GM23248 (cell line): ENCODE measurements around the gene EPN3. TPM values are rescaled to one million over a fixed set of nuclear protein-coding genes. Genes with fewer than 3 reads are reported as not detected.

Source experiments
- DNase-seq: peaks from one replicate; pipeline ENCODE4 v3.0.0-alpha.2; 2015
- H2AFZ ChIP-seq: fragments of 200-600 bp; sonication (generic); 2 replicates; pipeline ENCODE4 v1.6.1; 2016; ENCODE audit warnings: antibody characterized with exemption
- H3F3A ChIP-seq: fragments of 200-600 bp; sonication (generic); 2 replicates; pipeline ENCODE4 v1.6.1; 2016; ENCODE audit warnings: mild to moderate bottlenecking, antibody characterized with exemption, mixed run types; ENCODE audit not compliant: insufficient read depth
- H3K27ac ChIP-seq: fragments of 200-600 bp; sonication (generic); 2 replicates; pipeline ENCODE4 v1.5.1; 2016; ENCODE audit warnings: mild to moderate bottlenecking
- H3K27me3 ChIP-seq: fragments of 200-600 bp; sonication (generic); replicated peaks from 2 replicates; pipeline ENCODE4 v1.6.1; 2016; ENCODE audit warnings: mild to moderate bottlenecking; ENCODE audit not compliant: insufficient read depth
- H3K36me3 ChIP-seq: fragments of 200-600 bp; sonication (generic); 2 replicates; pipeline ENCODE4 v1.6.1; 2016; ENCODE audit warnings: low read depth, mild to moderate bottlenecking
- H3K4me1 ChIP-seq: fragments of 200-600 bp; sonication (generic); 2 replicates; pipeline ENCODE4 v1.6.1; 2016; ENCODE audit warnings: mild to moderate bottlenecking; ENCODE audit not compliant: insufficient read depth
- H3K4me2 ChIP-seq: fragments of 200-600 bp; sonication (generic); one replicate; pipeline ENCODE4 v1.6.1; 2016; ENCODE audit warnings: mild to moderate bottlenecking; ENCODE audit not compliant: unreplicated experiment
- H3K4me3 ChIP-seq: fragments of 200-600 bp; sonication (generic); 2 replicates; pipeline ENCODE4 v1.5.1; 2016; ENCODE audit warnings: mild to moderate bottlenecking
- H3K79me2 ChIP-seq: fragments of 200-600 bp; sonication (generic); 2 replicates; pipeline ENCODE4 v1.6.1; 2016; ENCODE audit warnings: mild to moderate bottlenecking; ENCODE audit not compliant: insufficient read depth
- H3K9ac ChIP-seq: fragments of 200-600 bp; sonication (generic); 2 replicates; pipeline ENCODE4 v1.6.1; 2016; ENCODE audit warnings: mild to moderate bottlenecking
- H3K9me2 ChIP-seq: fragments of 200-600 bp; sonication (generic); 2 replicates; pipeline ENCODE4 v1.6.1; 2016; ENCODE audit warnings: mixed run types, mild to moderate bottlenecking, moderate library complexity; ENCODE audit not compliant: insufficient read depth
- H3K9me3 ChIP-seq: fragments of 200-600 bp; sonication (generic); one replicate; pipeline ENCODE4 v1.6.1; 2017; ENCODE audit warnings: low read depth
- H4K20me1 ChIP-seq: fragments of 200-600 bp; sonication (generic); 2 replicates; pipeline ENCODE4 v1.6.0; 2016; ENCODE audit not compliant: insufficient read depth
- EZH2 ChIP-seq: fragments of 200-600 bp; sonication (generic); IDR thresholded peaks from 2 replicates; pipeline ENCODE4 v1.6.1; 2018; ENCODE audit warnings: antibody characterized with exemption, mild to moderate bottlenecking; ENCODE audit not compliant: insufficient read depth, poor library complexity, severe bottlenecking
- EZH2phosphoT487 ChIP-seq: fragments of 200-600 bp; sonication (generic); IDR thresholded peaks from 2 replicates; pipeline ENCODE4 v1.6.1; 2018; ENCODE audit warnings: antibody characterized with exemption, moderate library complexity, mild to moderate bottlenecking, low read depth; ENCODE audit not compliant: insufficient read depth
- WGBS, 2 experiments: methylation state at CpG; one replicate each; pipeline ENCODE4 v1.1.6; 2015 to 2017; ENCODE audit warnings: low lambda C conversion rate in 2 of 2, low coverage in 1 of 2; ENCODE audit errors: missing lambda C conversion rate in 2 of 2; 5-methylcytosine and 5-hydroxymethylcytosine counted together
- in situ Hi-C: fragments of 300-500 bp; cut with MboI; formaldehyde crosslinking; loops from 2 replicates; pipeline ENCODE4 v1.15.0; 2020
- polyA plus RNA-seq: library from polyadenylated mRNA; unstranded; fragments of >200 nt; fragmentation: Nextera tagmentation; extraction: Ambion mirVana; gene quantifications from 2 replicates; pipeline ENCODE4 v1.2.1, GENCODE V29; 2016
- total RNA-seq: library from RNA; depleted of rRNA; stranded (reverse); fragments of >200 nt; shearing (Covaris generic); gene quantifications from 2 replicates; pipeline ENCODE4 v1.2.3, GENCODE V29; 2014

EPN3 gene
- total and polyA plus RNA-seq, 2 experiments from 2014 or later, result not detected

- no peaks in the 10 kb centered on the region for H3K9me3 ChIP-seq
- H3K79me2 ChIP-seq, result peaks cover 11% of the 10 kb centered on the region
- WGBS, 2 experiments, result 83 to 88% methylated on average over 16 of the region's 16 CpGs
- no peaks in the 10 kb centered on the region for H3K27me3 ChIP-seq
- peak overlapping the region; percentile 63 for H3K9ac ChIP-seq
- peak overlapping the region; percentile 75 for H3K4me2 ChIP-seq
- no peaks in the 10 kb centered on the region for H3F3A ChIP-seq
- no peaks in the 10 kb centered on the region for H4K20me1 ChIP-seq
- 0 out of 2 replicates have a peak overlapping the region, but pooled peaks have one; percentile 70 for H3K4me3 ChIP-seq
- TF ChIP-seq EZH2, result no peak
- TF ChIP-seq EZH2phosphoT487, result no peak
- DNase-seq, result peak; percentile 63
- H2AFZ ChIP-seq, result peak overlapping the region; percentile 86
- no peaks in the 10 kb centered on the region for H3K9me2 ChIP-seq
- H3K4me1 ChIP-seq, result peaks cover 15% of the 10 kb centered on the region
- H3K36me3 ChIP-seq, result no peaks in the 10 kb centered on the region
- H3K27ac ChIP-seq, result no peak overlapping the region
- in situ Hi-C loops, result no loop called here
These were observed 10.6 kb downstream of the EPN3 start for GRCh38 chr17:50542795-50543774.

- no peaks in the 10 kb centered on the region for H4K20me1 ChIP-seq
- H3K27me3 ChIP-seq, result no peaks in the 10 kb centered on the region
- no peaks in the 10 kb centered on the region for H3K9me2 ChIP-seq
- no peak overlapping the region for H3K9ac ChIP-seq
- in situ Hi-C loops, result no loop called here
- no peak for DNase-seq
- no peaks in the 10 kb centered on the region for H3K36me3 ChIP-seq
- H2AFZ ChIP-seq, result no peak overlapping the region
- no peak overlapping the region for H3K27ac ChIP-seq
- WGBS, 2 experiments, result 60 to 62% methylated on average over 7 of the region's 7 CpGs
- H3K4me2 ChIP-seq, result no peak overlapping the region
- no peaks in the 10 kb centered on the region for H3F3A ChIP-seq
- H3K79me2 ChIP-seq, result peaks cover 15% of the 10 kb centered on the region
- no peak overlapping the region for H3K4me3 ChIP-seq
- peaks cover 15% of the 10 kb centered on the region for H3K4me1 ChIP-seq
- no peaks in the 10 kb centered on the region for H3K9me3 ChIP-seq
- TF ChIP-seq EZH2phosphoT487, result no peak
- no peak for TF ChIP-seq EZH2
These were observed 12.0 kb downstream of the EPN3 start for GRCh38 chr17:50544516-50544915.

GRCh38 chr17:50545311-50545710, 12.8 kb downstream of the EPN3 start:
- H3K4me2 ChIP-seq, result no peak overlapping the region
- H3K9me2 ChIP-seq, result no peaks in the 10 kb centered on the region
- no peaks in the 10 kb centered on the region for H3F3A ChIP-seq
- no peaks in the 10 kb centered on the region for H3K36me3 ChIP-seq
- no peaks in the 10 kb centered on the region for H3K9me3 ChIP-seq
- H2AFZ ChIP-seq, result no peak overlapping the region
- in situ Hi-C loops, result loop anchor here (5.0 kb wide), 1 partner anchor 152 kb away; no protein-coding TSS in a partner anchor
- H3K4me1 ChIP-seq, result peaks cover 15% of the 10 kb centered on the region
- H3K27me3 ChIP-seq, result no peaks in the 10 kb centered on the region
- WGBS, 2 experiments, result 43 to 46% methylated on average over 7 to 8 of the region's 8 CpGs
- H3K79me2 ChIP-seq, result peaks cover 15% of the 10 kb centered on the region
- no peak overlapping the region for H3K4me3 ChIP-seq
- no peak overlapping the region for H3K27ac ChIP-seq
- TF ChIP-seq EZH2phosphoT487 (no peak), EZH2 (no peak)
- no peak overlapping the region for H3K9ac ChIP-seq
- no peaks in the 10 kb centered on the region for H4K20me1 ChIP-seq
- no peak for DNase-seq

- Histone ChIP-seq H3K4me2 (no peak overlapping the region), H3K9me3 (no peaks in the 10 kb centered on the region), H3K9ac (no peak overlapping the region), H3K27ac (no peak overlapping the region), H3K9me2 (no peaks in the 10 kb centered on the region), H3K79me2 (peaks cover 15% of the 10 kb centered on the region), H3K27me3 (no peaks in the 10 kb centered on the region), H3K4me3 (no peak overlapping the region), H2AFZ (no peak overlapping the region), H4K20me1 (no peaks in the 10 kb centered on the region), H3K36me3 (no peaks in the 10 kb centered on the region), H3K4me1 (peaks cover 15% of the 10 kb centered on the region), H3F3A (no peaks in the 10 kb centered on the region)
- no peak for DNase-seq
- 49 to 53% methylated on average over 4 of the region's 4 CpGs for WGBS, 2 experiments
- in situ Hi-C loops, result loop anchor here (5.0 kb wide), 1 partner anchor 151 kb away; no protein-coding TSS in a partner anchor
- TF ChIP-seq EZH2, result no peak
- no peak for TF ChIP-seq EZH2phosphoT487
These were observed 14.1 kb downstream of the EPN3 start for GRCh38 chr17:50546701-50547034.
